GM12873 (cell line): Measurements from ENCODE around the gene TOGARAM2.

Experiments used
- CTCF ChIP-seq: IDR thresholded peaks from 2 replicates; pipeline ENCODE4 v1.5.1; 2012; ENCODE audit warnings: low read depth, mild to moderate bottlenecking, moderate library complexity, low read length, control low read depth; ENCODE audit not compliant: insufficient read depth; ENCODE audit errors: missing control alignments

The TOGARAM2 gene

GRCh38 chr2:28981016-28981441, at the start of gene TOGARAM2:
Gene TOGARAM2, plus strand, starts transcription at chr2:28981298. Its CDS starts 13,537 bp downstream, at chr2:28994835.
- TF ChIP-seq CTCF: no peak

- TF ChIP-seq CTCF: no peak
These were observed 46.3 kb upstream of the TOGARAM2 start for GRCh38 chr2:28934769-28935168.

GRCh38 chr2:28941008-28941407, 40.1 kb upstream of the TOGARAM2 start:
- TF ChIP-seq CTCF: no peak

GRCh38 chr2:28944535-28945248, 36.4 kb upstream of the TOGARAM2 start:
- TF ChIP-seq CTCF: no peak

- TF ChIP-seq CTCF: no peak
These were observed 32.9 kb upstream of the TOGARAM2 start for GRCh38 chr2:28948160-28948559.

GRCh38 chr2:28949190-28949589, 31.9 kb upstream of the TOGARAM2 start:
- TF ChIP-seq CTCF: no peak

GRCh38 chr2:28949617-28950305, 31.3 kb upstream of the TOGARAM2 start:
- TF ChIP-seq CTCF: no peak
